Measurements from ENCODE around the gene HNRNPC. TPM values are rescaled to one million over a fixed set of nuclear protein-coding genes. Genes with fewer than 3 reads are reported as not detected.

The HNRNPC gene
- total RNA-seq, 2 experiments from 2014 or later = 658 to 677 TPM

- no peak for ATAC-seq (ENCODE audit: low read depth)
- H3K36me3 Mint-ChIP-seq = peaks cover 52% of the 10 kb centered on the region
- H3K27ac Mint-ChIP-seq = no peak overlapping the region
- peaks cover 8% of the 10 kb centered on the region for H3K4me1 Mint-ChIP-seq
- no peak for DNase-seq
- POLR2A ChIA-PET = interaction anchor here (0.7 kb wide), 1 partner anchor 585 kb away, joined by 3 read pairs; no protein-coding TSS in a partner anchor
- no peaks in the 10 kb centered on the region for H3K9me3 Mint-ChIP-seq
- H3K27me3 Mint-ChIP-seq = no peaks in the 10 kb centered on the region
- H3K4me3 Mint-ChIP-seq = no peak overlapping the region
Observed at GRCh38 chr14:21209185-21209584, 60.1 kb downstream of the HNRNPC start.

GRCh38 chr14:21208554-21208953 is 60.7 kb downstream of the HNRNPC start:
- no peak overlapping the region for H3K27ac Mint-ChIP-seq
- H3K4me1 Mint-ChIP-seq = peaks cover 8% of the 10 kb centered on the region
- ATAC-seq (ENCODE audit: low read depth) (no peak), DNase-seq (no peak)
- no peak overlapping the region for H3K4me3 Mint-ChIP-seq
- H3K27me3 Mint-ChIP-seq = no peaks in the 10 kb centered on the region
- peaks cover 56% of the 10 kb centered on the region for H3K36me3 Mint-ChIP-seq
- H3K9me3 Mint-ChIP-seq = no peaks in the 10 kb centered on the region
- POLR2A ChIA-PET = interaction anchor here (0.7 kb wide), 1 partner anchor 585 kb away, joined by 3 read pairs; no protein-coding TSS in a partner anchor

GRCh38 chr14:21206753-21207684 is 62.2 kb downstream of the HNRNPC start:
- ATAC-seq (ENCODE audit: low read depth) (no peak), DNase-seq (no peak)
- H3K27me3 Mint-ChIP-seq = no peaks in the 10 kb centered on the region
- H3K4me1 Mint-ChIP-seq = peaks cover 6% of the 10 kb centered on the region
- H3K4me3 Mint-ChIP-seq = no peak overlapping the region
- H3K36me3 Mint-ChIP-seq = peaks cover 54% of the 10 kb centered on the region
- H3K27ac Mint-ChIP-seq = no peak overlapping the region
- H3K9me3 Mint-ChIP-seq = no peaks in the 10 kb centered on the region
- POLR2A ChIA-PET = no interaction called here

GRCh38 chr14:21205678-21206581 is 63.3 kb downstream of the HNRNPC start:
- H3K27me3 Mint-ChIP-seq = no peaks in the 10 kb centered on the region

GRCh38 chr14:21205026-21205677 is 64.1 kb downstream of the HNRNPC start:
- POLR2A ChIA-PET = no interaction called here

More at GRCh38 chr14:21205678-21206581, 63.3 kb downstream of the HNRNPC start:
- Mint-ChIP-seq H3K9me3 (no peaks in the 10 kb centered on the region), H3K4me3 (no peak overlapping the region), H3K36me3 (peaks cover 45% of the 10 kb centered on the region), H3K4me1 (peaks cover 6% of the 10 kb centered on the region), H3K27ac (no peak overlapping the region)
- ATAC-seq (ENCODE audit: low read depth) (no peak), DNase-seq (no peak)
- POLR2A ChIA-PET = no interaction called here

GRCh38 chr14:21204167-21205025 is 64.8 kb downstream of the HNRNPC start:
- no peak for ATAC-seq (ENCODE audit: low read depth)
- no peaks in the 10 kb centered on the region for H3K27me3 Mint-ChIP-seq
- H3K36me3 Mint-ChIP-seq = peaks cover 39% of the 10 kb centered on the region
- H3K4me1 Mint-ChIP-seq = peaks cover 3% of the 10 kb centered on the region
- H3K4me3 Mint-ChIP-seq = no peak overlapping the region
- POLR2A ChIA-PET = interaction anchor here (1.0 to 1.3 kb wide), 2 partner anchors 60 to 143 kb away, joined by 3 to 4 read pairs; no protein-coding TSS in a partner anchor
- no peak for DNase-seq
- H3K9me3 Mint-ChIP-seq = no peaks in the 10 kb centered on the region
- peak overlapping the region; percentile 32 for H3K27ac Mint-ChIP-seq

More at GRCh38 chr14:21205026-21205677, 64.1 kb downstream of the HNRNPC start:
- Mint-ChIP-seq H3K4me1 (peaks cover 6% of the 10 kb centered on the region), H3K27ac (no peak overlapping the region), H3K36me3 (peaks cover 43% of the 10 kb centered on the region), H3K4me3 (no peak overlapping the region), H3K9me3 (no peaks in the 10 kb centered on the region), H3K27me3 (no peaks in the 10 kb centered on the region)
- no peak for DNase-seq
- ATAC-seq (ENCODE audit: low read depth) = no peak

- H3K9me3 Mint-ChIP-seq = no peaks in the 10 kb centered on the region
- POLR2A ChIA-PET = interaction anchor here (1.0 to 1.3 kb wide), 2 partner anchors 61 to 144 kb away, joined by 3 to 4 read pairs; no protein-coding TSS in a partner anchor
- no peak for DNase-seq
- no peak overlapping the region for H3K4me3 Mint-ChIP-seq
- ATAC-seq (ENCODE audit: low read depth) = no peak
- peaks cover 3% of the 10 kb centered on the region for H3K4me1 Mint-ChIP-seq
- no peaks in the 10 kb centered on the region for H3K27me3 Mint-ChIP-seq
- peak overlapping the region; percentile 12 for H3K27ac Mint-ChIP-seq
- peaks cover 38% of the 10 kb centered on the region for H3K36me3 Mint-ChIP-seq
Observed at GRCh38 chr14:21203470-21204166, 65.6 kb downstream of the HNRNPC start.

GRCh38 chr14:21202463-21203358 is 66.5 kb downstream of the HNRNPC start:
- Mint-ChIP-seq H3K9me3 (no peaks in the 10 kb centered on the region), H3K4me1 (peaks cover 3% of the 10 kb centered on the region), H3K4me3 (no peak overlapping the region), H3K36me3 (peaks cover 29% of the 10 kb centered on the region), H3K27me3 (no peaks in the 10 kb centered on the region), H3K27ac (no peak overlapping the region)
- no peak for ATAC-seq (ENCODE audit: low read depth)
- DNase-seq = no peak
- POLR2A ChIA-PET = interaction anchor here (1.0 to 1.3 kb wide), 2 partner anchors 62 to 144 kb away, joined by 3 to 4 read pairs; no protein-coding TSS in a partner anchor

- no peak overlapping the region for H3K27ac Mint-ChIP-seq
- H3K9me3 Mint-ChIP-seq = no peaks in the 10 kb centered on the region
- POLR2A ChIA-PET = no interaction called here
- H3K4me1 Mint-ChIP-seq = peaks cover 3% of the 10 kb centered on the region
- no peak overlapping the region for H3K4me3 Mint-ChIP-seq
- peaks cover 25% of the 10 kb centered on the region for H3K36me3 Mint-ChIP-seq
- ATAC-seq (ENCODE audit: low read depth) (peak; percentile 15), DNase-seq (no peak)
- H3K27me3 Mint-ChIP-seq = no peaks in the 10 kb centered on the region
Observed at GRCh38 chr14:21201732-21202462, 67.3 kb downstream of the HNRNPC start.

- Mint-ChIP-seq H3K36me3 (peaks cover 18% of the 10 kb centered on the region), H3K9me3 (no peaks in the 10 kb centered on the region), H3K4me1 (peaks cover under 1% of the 10 kb centered on the region), H3K4me3 (no peak overlapping the region), H3K27ac (no peak overlapping the region), H3K27me3 (no peaks in the 10 kb centered on the region)
- no peak for ATAC-seq (ENCODE audit: low read depth)
- POLR2A ChIA-PET = no interaction called here
- no peak for DNase-seq
Observed at GRCh38 chr14:21200752-21201461, 68.3 kb downstream of the HNRNPC start.
